ENCODE results near the gene AIMP1. TPM values are rescaled to one million over a fixed set of nuclear protein-coding genes. Genes with fewer than 3 reads are reported as not detected.
"Not testable (repeated sequence)": the region's sequence is repeated elsewhere in the genome, so short reads cannot be mapped to it uniquely, and the experiment has no call there.

AIMP1 gene
- total and polyA plus RNA-seq, 10 of the 15 experiments (the other 5 are each of a cell fraction or from before 2014, with no cell fraction given), result 18.6 to 131 (median 56.5) TPM

GRCh38 chr4:106398898-106399297, 82.5 kb downstream of the AIMP1 start:
- not testable (repeated sequence) for FAIRE-seq; BruUV-seq (replicated peaks)

More at GRCh38 chr4:106398898-106399297, 82.5 kb downstream of the AIMP1 start:
- CTCF ChIA-PET; H3K27ac ChIP-seq (ENCODE audit: control insufficient read depth, insufficient read depth); H3K4me3 ChIP-seq; ATAC-seq; H3K4me1 ChIP-seq (ENCODE audit: control insufficient read depth, insufficient read depth, low read length); RAD21 ChIA-PET (ENCODE audit: unreplicated experiment); H3K9me3 ChIP-seq (replicated peaks; ENCODE audit: control insufficient read depth, insufficient read depth, low read length); POLR2A ChIA-PET; H4K20me1 ChIP-seq (ENCODE audit: control insufficient read depth, insufficient read depth); H3K4me2 ChIP-seq (ENCODE audit: control insufficient read depth, insufficient read depth); DNase-seq (ENCODE audit: low read depth, low spot score); H2AFZ ChIP-seq (ENCODE audit: control insufficient read depth, low read depth, low read length); in situ Hi-C loops (cut with MboI); H3K79me2 ChIP-seq (ENCODE audit: control insufficient read depth, insufficient read depth, low read length); H3K36me3 ChIP-seq (ENCODE audit: control insufficient read depth in 2 of 2, insufficient read depth in 2 of 2, low read length in 1 of 2); SMC1A ChIA-PET (ENCODE audit: uncharacterized antibody, unreplicated experiment); H3K9ac ChIP-seq (ENCODE audit: control insufficient read depth, insufficient read depth, low read length); H3K27me3 ChIP-seq (replicated peaks in 1 of 2; ENCODE audit: control insufficient read depth in 2 of 2, insufficient read depth in 2 of 2, low read length in 1 of 2); intact Hi-C loops (cut with micrococcal nuclease; ENCODE audit: unreplicated experiment): not testable (repeated sequence)
- 24% methylated on average over 2 of the region's 4 CpGs for WGBS (ENCODE audit: insufficient coverage, insufficient replicate concordance, low lambda C conversion rate, missing lambda C conversion rate)

Other genes starting within 250 kb of the AIMP1 start
- 26.5 and 30.3 TPM in 2 replicates for gene TBCK, start 341 bp upstream of the AIMP1 start, total RNA-seq (2014; rRNA removed)
- 21.6 and 26.0 TPM in 2 replicates for gene TBCK, start 341 bp upstream of the AIMP1 start, total RNA-seq (2014; rRNA removed; fragmentation: Illumina TruSeq; extraction: Trizol)
- 20.4 and 22.8 TPM in 2 replicates for gene TBCK, start 341 bp upstream of the AIMP1 start, total RNA-seq (2021)
- gene TBCK, start 341 bp upstream of the AIMP1 start, polyA plus RNA-seq (2011; rRNA removed), result 28.9 and 47.1 TPM in 2 replicates
- gene TBCK, start 341 bp upstream of the AIMP1 start, polyA plus RNA-seq (2014; fragmentation: Illumina TruSeq; extraction: Trizol), result 13.6 and 16.3 TPM in 2 replicates
- 1 to 10 TPM; 4.1 to 5.3 TPM for gene TBCK, start 341 bp upstream of the AIMP1 start, polyA plus RNA-seq (2014; fragmentation: Nextera tagmentation; extraction: Ambion mirVana)
- 8.6 and 10.9 TPM in 2 replicates for gene TBCK, start 341 bp upstream of the AIMP1 start, polyA plus RNA-seq (2014; rRNA removed)
- gene TBCK, start 341 bp upstream of the AIMP1 start, polyA plus RNA-seq (2016; fragmentation: Nextera tagmentation; extraction: Ambion mirVana), result 10 to 100 TPM; 19.9 to 21.1 TPM
- gene GIMD1, start 52.2 kb downstream of the AIMP1 start, total RNA-seq (2014; rRNA removed), result not detected in 2 replicates
- gene GIMD1, start 52.2 kb downstream of the AIMP1 start, total RNA-seq (2014; rRNA removed; fragmentation: Illumina TruSeq; extraction: Trizol), result not detected in 2 replicates
- gene GIMD1, start 52.2 kb downstream of the AIMP1 start, total RNA-seq (2021), result not detected in 2 replicates
- gene GIMD1, start 52.2 kb downstream of the AIMP1 start, polyA plus RNA-seq (2011; rRNA removed), result not detected in 2 replicates
- gene GIMD1, start 52.2 kb downstream of the AIMP1 start, polyA plus RNA-seq (2014; fragmentation: Illumina TruSeq; extraction: Trizol), result not detected in 2 replicates
- not detected for gene GIMD1, start 52.2 kb downstream of the AIMP1 start, polyA plus RNA-seq (2014; fragmentation: Nextera tagmentation; extraction: Ambion mirVana)
- gene GIMD1, start 52.2 kb downstream of the AIMP1 start, polyA plus RNA-seq (2014; rRNA removed), result 0.14 TPM in 1 of 2 replicates, not detected in the other
- gene GIMD1, start 52.2 kb downstream of the AIMP1 start, polyA plus RNA-seq (2016; fragmentation: Nextera tagmentation; extraction: Ambion mirVana), result not detected